ENCODE results near the gene IQSEC1. TPM values are rescaled to one million over a fixed set of nuclear protein-coding genes. Genes with fewer than 3 reads are reported as not detected.

Gene IQSEC1
- total RNA-seq, 1 experiment from 2014 or later: 13.3 TPM

DNA sequence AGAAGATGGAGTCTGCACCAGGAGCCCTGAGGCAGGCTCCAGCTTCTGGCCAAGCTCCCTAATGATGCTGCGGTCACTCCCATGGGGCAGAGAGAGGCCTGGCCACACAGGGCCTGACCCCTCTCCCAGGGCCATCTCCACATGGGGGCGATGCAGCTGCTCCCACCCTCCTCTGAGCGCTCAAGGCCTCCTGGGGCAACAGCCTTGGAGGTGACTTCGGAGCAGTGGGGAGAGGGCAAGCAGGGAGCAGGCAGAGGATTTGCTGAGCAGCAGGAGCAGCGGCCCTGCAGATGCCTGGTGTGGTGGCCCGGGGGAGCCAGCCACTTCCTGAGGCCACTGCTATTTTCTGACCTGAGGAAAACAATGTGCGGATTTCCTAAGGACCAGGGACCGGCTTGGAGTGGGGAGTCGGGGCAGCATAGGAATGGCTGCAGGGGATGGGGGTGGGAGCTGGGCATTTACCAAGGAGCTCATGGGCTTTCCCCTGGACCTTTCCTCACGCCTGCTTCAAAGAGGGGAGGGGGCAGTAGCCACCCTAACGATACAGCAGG, 150.3 kb downstream of the IQSEC1 start:
- Mint-ChIP-seq H3K9me3 (ENCODE audit: low read depth, unreplicated experiment) (no peaks in the 10 kb centered on the region), H3K36me3 (ENCODE audit: insufficient read depth, unreplicated experiment) (peaks cover 5% of the 10 kb centered on the region), H3K4me3 (ENCODE audit: low read depth, unreplicated experiment) (no peak overlapping the region), H3K4me1 (ENCODE audit: low read depth, unreplicated experiment) (no peaks in the 10 kb centered on the region), H3K27me3 (ENCODE audit: unreplicated experiment) (no peaks in the 10 kb centered on the region), H3K27ac (ENCODE audit: unreplicated experiment) (no peak overlapping the region)
- no peak for DNase-seq
- CTCF ChIA-PET: no interaction called here
- BruUV-seq (replicated peaks): no TSS peak
- intact Hi-C loops (cut with micrococcal nuclease; ENCODE audit: unreplicated experiment): no loop called here
- TF ChIP-seq, protein P1, sequence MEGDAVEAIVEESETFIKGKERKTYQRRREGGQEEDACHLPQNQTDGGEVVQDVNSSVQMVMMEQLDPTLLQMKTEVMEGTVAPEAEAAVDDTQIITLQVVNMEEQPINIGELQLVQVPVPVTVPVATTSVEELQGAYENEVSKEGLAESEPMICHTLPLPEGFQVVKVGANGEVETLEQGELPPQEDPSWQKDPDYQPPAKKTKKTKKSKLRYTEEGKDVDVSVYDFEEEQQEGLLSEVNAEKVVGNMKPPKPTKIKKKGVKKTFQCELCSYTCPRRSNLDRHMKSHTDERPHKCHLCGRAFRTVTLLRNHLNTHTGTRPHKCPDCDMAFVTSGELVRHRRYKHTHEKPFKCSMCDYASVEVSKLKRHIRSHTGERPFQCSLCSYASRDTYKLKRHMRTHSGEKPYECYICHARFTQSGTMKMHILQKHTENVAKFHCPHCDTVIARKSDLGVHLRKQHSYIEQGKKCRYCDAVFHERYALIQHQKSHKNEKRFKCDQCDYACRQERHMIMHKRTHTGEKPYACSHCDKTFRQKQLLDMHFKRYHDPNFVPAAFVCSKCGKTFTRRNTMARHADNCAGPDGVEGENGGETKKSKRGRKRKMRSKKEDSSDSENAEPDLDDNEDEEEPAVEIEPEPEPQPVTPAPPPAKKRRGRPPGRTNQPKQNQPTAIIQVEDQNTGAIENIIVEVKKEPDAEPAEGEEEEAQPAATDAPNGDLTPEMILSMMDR (IDR thresholded peaks at IDR 0.05; ENCODE audit: unreplicated experiment): no peak

DNA sequence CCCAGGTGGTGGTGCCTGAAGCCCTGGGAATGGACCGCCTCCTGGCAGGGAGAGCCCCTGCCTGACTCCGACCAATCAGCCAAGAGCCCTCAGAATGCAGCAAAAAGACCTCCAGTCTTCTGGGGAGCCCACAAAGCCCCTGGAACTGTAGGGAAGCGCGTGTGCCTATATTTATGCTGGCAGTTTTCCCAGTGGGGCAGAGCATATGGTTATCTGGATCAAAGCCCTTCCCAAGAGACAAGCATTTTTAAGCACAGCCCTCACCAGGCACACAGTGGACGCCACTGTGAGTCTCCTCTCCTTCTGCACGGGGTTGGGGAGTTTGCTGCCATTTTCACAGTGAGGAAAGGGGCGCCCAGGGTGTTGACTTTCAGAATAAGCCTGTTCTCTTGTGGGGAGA, 150.9 kb downstream of the IQSEC1 start:
- TF ChIP-seq, protein P1 (IDR thresholded peaks at IDR 0.05; ENCODE audit: unreplicated experiment): no peak

DNA sequence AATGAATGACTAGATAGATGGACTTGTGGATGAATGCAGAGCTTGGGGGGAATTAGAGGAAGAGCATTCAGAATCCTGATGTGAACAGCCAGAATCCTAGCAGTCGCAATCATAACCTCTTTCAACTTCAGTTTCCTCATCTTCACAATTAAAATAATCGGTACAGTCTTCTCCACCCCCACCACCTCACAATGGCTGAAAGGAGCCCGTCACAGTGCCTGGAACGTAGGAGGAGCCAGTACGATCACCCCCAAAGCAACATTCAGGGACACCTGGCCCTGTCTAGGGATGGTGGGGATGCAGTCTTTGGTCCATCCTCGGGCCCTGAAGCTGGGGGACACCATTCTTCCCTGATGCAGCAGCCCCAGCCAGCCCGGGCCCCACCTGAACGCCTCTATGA, 151.5 kb downstream of the IQSEC1 start:
- H3K27me3 Mint-ChIP-seq (ENCODE audit: unreplicated experiment): no peaks in the 10 kb centered on the region
- intact Hi-C loops (cut with micrococcal nuclease; ENCODE audit: unreplicated experiment): no loop called here
- CTCF ChIA-PET: no interaction called here
- no peak overlapping the region for H3K4me3 Mint-ChIP-seq (ENCODE audit: low read depth, unreplicated experiment)
- no peak overlapping the region for H3K27ac Mint-ChIP-seq (ENCODE audit: unreplicated experiment)
- H3K36me3 Mint-ChIP-seq (ENCODE audit: insufficient read depth, unreplicated experiment): peaks cover 5% of the 10 kb centered on the region
- no peaks in the 10 kb centered on the region for H3K4me1 Mint-ChIP-seq (ENCODE audit: low read depth, unreplicated experiment)
- TF ChIP-seq, protein P1 (IDR thresholded peaks at IDR 0.05; ENCODE audit: unreplicated experiment): no peak
- no peak for DNase-seq
- H3K9me3 Mint-ChIP-seq (ENCODE audit: low read depth, unreplicated experiment): no peaks in the 10 kb centered on the region
- no TSS peak for BruUV-seq (replicated peaks)

More for the DNA sequence above, 150.9 kb downstream of the IQSEC1 start:
- peaks cover 5% of the 10 kb centered on the region for H3K36me3 Mint-ChIP-seq (ENCODE audit: insufficient read depth, unreplicated experiment)
- no peaks in the 10 kb centered on the region for H3K27me3 Mint-ChIP-seq (ENCODE audit: unreplicated experiment)
- DNase-seq: no peak
- intact Hi-C loops (cut with micrococcal nuclease; ENCODE audit: unreplicated experiment): no loop called here
- H3K27ac Mint-ChIP-seq (ENCODE audit: unreplicated experiment): no peak overlapping the region
- CTCF ChIA-PET: no interaction called here
- H3K9me3 Mint-ChIP-seq (ENCODE audit: low read depth, unreplicated experiment): no peaks in the 10 kb centered on the region
- H3K4me1 Mint-ChIP-seq (ENCODE audit: low read depth, unreplicated experiment): no peaks in the 10 kb centered on the region
- BruUV-seq (replicated peaks): no TSS peak
- H3K4me3 Mint-ChIP-seq (ENCODE audit: low read depth, unreplicated experiment): no peak overlapping the region

DNA sequence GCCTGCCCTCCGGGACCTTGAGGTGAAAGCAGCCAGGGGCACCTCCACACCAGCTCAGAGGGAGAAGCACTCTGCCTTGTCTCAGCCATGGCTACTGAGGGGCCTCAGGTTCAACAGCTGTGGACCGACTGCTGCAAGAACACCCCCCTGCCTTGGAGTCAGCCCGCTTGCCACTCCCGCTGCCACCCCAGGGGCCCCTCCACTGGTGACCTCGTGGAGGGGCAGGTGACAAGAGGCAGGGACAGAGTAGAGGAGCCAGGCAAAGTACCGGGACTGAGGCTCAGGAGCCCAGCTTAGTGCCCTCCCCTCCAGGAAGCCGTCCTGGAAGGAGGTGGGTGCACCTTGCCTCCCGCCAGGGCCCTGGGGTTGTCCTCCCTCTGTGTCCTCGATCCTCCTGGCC, 152.3 kb downstream of the IQSEC1 start:
- Mint-ChIP-seq H3K27ac (ENCODE audit: unreplicated experiment) (no peak overlapping the region), H3K36me3 (ENCODE audit: insufficient read depth, unreplicated experiment) (peaks cover 5% of the 10 kb centered on the region), H3K27me3 (ENCODE audit: unreplicated experiment) (no peaks in the 10 kb centered on the region), H3K4me3 (ENCODE audit: low read depth, unreplicated experiment) (no peak overlapping the region), H3K9me3 (ENCODE audit: low read depth, unreplicated experiment) (no peaks in the 10 kb centered on the region), H3K4me1 (ENCODE audit: low read depth, unreplicated experiment) (no peaks in the 10 kb centered on the region)
- TF ChIP-seq, protein P1 (IDR thresholded peaks at IDR 0.05; ENCODE audit: unreplicated experiment): no peak
- intact Hi-C loops (cut with micrococcal nuclease; ENCODE audit: unreplicated experiment): no loop called here
- no TSS peak for BruUV-seq (replicated peaks)
- no peak for DNase-seq
- CTCF ChIA-PET: no interaction called here
